ENCODE data around the gene NBDY.
"Not testable (repeated sequence)": the region's sequence is repeated elsewhere in the genome, so short reads cannot be mapped to it uniquely, and the experiment has no call there.

Gene NBDY, protein sequence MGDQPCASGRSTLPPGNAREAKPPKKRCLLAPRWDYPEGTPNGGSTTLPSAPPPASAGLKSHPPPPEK

DNA sequence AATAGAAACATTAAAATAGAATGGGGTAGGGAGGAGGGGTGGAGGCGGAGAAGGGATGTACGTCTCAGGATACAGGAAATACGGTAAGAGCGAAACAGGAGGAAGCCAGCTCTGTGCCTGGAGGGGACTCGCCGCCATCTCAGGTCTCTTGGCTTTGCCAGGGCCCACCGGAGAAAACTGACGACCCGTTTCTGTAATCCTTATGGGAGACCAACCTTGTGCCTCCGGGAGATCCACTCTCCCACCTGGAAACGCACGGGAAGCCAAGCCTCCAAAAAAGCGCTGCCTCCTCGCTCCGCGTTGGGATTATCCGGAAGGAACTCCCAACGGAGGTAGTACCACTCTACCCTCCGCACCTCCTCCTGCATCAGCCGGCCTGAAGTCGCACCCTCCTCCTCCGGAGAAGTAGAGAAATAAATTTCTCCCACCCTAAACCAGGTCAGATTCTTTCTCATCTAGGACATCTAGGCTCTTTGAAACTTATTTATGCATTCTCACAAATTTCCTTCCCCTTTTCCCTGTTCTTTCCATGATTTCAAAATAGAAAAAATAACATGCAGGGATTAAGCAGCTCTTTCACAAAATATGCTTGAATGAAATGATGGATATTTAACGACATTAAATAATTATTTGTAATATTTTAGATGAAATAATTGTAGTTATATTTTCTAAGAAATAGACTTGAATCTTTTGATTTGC, at the start of gene NBDY:
Gene NBDY (plus strand): TSS at position 92 of the 699 bp plus-strand sequence. CDS start 111 bp downstream, at position 203.
- Mint-ChIP-seq H3K4me1 (ENCODE audit: low read depth) (peaks cover 29% of the 10 kb centered on the region), H3K4me3 (peak within 1 kb of the TSS; percentile 90), H3K27me3 (no peaks in the 10 kb centered on the region)

DNA sequence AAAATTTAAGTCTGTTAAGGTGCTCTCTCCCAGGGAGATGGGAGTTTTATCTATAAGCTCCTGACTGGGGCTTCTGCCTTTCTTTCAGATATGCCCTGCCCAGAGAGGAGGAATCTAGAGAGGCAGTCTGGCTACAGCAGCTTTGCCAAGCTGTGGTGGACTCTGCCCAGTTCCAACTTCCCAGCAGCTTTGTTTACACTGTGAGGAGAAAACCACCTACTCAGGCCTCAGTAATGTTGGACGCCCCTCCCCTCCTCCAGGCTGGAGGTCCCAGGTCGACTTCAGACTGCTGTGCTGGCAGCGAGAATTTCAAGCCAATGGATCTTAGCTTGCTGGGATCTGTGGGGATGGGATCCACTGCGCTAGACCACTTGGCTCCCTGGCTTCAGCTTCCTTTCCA, 24.5 kb upstream of the NBDY start:
- H3K4me3 Mint-ChIP-seq; H3K27ac Mint-ChIP-seq; H3K36me3 Mint-ChIP-seq; H3K4me1 Mint-ChIP-seq (ENCODE audit: low read depth); H3K27me3 Mint-ChIP-seq; H3K9me3 Mint-ChIP-seq (ENCODE audit: low read depth): not testable (repeated sequence)

More for the DNA sequence above, at the start of gene NBDY:
- Mint-ChIP-seq H3K27ac (peak within 1 kb of the TSS; percentile 91), H3K9me3 (ENCODE audit: low read depth) (no peaks in the 10 kb centered on the region), H3K36me3 (no peaks in the 10 kb centered on the region)

DNA sequence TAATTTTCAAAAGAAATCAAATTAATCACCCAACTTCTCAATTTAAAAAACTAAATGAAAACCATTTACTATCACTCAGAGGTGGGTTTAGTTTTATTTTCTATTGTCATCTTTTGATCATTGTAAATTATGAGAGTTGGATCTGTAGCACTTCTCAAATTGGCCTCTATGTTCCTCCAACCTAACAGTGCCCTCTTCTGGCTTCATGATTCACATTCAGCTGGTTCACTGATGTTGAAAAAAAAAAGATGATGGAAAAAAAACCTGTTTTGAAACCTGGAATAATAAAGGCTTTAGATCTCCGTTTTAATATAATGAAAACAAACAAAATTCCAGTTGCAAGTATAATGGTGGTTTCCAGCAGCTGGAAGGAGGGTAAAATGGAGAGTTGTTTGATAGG, 2.4 kb upstream of the NBDY start:
- H3K27ac Mint-ChIP-seq = peak overlapping the region; percentile 46
- no peak overlapping the region for H3K4me3 Mint-ChIP-seq

DNA sequence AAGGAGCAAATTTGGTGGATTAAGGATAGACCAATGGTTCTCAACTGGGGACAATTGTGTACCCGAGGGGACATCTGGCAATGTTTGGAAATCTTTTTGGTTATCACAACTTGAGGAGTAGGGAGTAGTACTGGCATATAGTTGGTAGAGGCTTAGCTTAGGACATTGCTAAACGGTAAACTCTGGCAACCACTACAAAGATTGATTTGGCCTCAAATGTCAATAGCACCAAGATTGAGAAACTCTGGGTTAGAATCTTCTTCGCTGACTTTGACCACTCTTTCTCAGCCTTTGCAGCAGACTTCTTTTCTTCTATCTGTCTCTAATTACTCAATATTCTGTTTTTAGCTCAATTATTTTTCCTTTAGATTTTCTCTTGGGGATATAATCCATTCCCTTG, 1.5 kb upstream of the NBDY start:
- no peaks in the 10 kb centered on the region for H3K9me3 Mint-ChIP-seq (ENCODE audit: low read depth)
- H3K27ac Mint-ChIP-seq = peak overlapping the region; percentile 81
- H3K27me3 Mint-ChIP-seq = no peaks in the 10 kb centered on the region
- H3K36me3 Mint-ChIP-seq = no peaks in the 10 kb centered on the region
- no peak overlapping the region for H3K4me3 Mint-ChIP-seq
- H3K4me1 Mint-ChIP-seq (ENCODE audit: low read depth) = peaks cover 23% of the 10 kb centered on the region

More for the DNA sequence above, 2.4 kb upstream of the NBDY start:
- Mint-ChIP-seq H3K9me3 (ENCODE audit: low read depth) (no peaks in the 10 kb centered on the region), H3K36me3 (no peaks in the 10 kb centered on the region), H3K27me3 (no peaks in the 10 kb centered on the region), H3K4me1 (ENCODE audit: low read depth) (peaks cover 18% of the 10 kb centered on the region)

DNA sequence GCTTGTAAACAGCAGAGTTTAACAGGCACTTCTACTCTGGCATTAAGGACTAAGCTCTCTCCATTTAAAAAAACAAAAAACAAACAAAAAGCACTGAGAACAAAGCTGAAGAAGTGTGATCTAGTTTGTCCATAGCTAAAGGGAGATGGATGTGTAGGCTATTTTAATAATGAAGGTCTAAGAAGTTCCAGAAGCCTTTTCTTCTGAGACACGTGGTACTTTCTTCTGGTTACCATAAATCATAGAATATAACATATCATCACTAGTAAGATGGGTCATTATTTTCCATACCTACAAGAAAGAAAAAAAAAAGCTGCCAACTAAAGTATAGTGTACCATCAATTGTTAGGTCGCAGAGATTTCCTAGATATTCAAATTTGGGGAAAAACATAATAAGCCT, 722 bp upstream of the NBDY start:
- Mint-ChIP-seq H3K36me3 (no peaks in the 10 kb centered on the region), H3K4me1 (ENCODE audit: low read depth) (peaks cover 23% of the 10 kb centered on the region), H3K9me3 (ENCODE audit: low read depth) (no peaks in the 10 kb centered on the region), H3K27me3 (no peaks in the 10 kb centered on the region), H3K4me3 (peak overlapping the region; percentile 60), H3K27ac (peak overlapping the region; percentile 81)

DNA sequence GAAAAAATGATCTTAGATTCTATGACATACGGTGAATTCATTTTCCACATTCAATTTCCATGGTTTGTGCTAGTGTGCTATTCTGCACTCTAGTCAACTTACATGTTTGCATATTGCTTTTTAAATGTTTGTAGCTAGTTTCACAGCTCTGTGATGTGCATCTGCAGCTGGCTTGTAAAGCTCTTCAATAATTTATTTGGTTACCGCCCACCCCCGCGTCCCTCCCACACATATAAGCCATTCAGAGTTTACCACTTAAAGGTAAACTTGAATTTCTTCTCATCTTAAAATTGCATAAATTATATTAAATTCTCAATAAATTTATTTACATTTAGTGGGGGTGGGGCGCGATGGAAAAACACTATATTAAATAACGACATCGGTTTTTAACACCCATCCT, 291 bp upstream of the NBDY start:
- H3K4me1 Mint-ChIP-seq (ENCODE audit: low read depth) = peaks cover 28% of the 10 kb centered on the region
- no peaks in the 10 kb centered on the region for H3K36me3 Mint-ChIP-seq
- H3K27me3 Mint-ChIP-seq = no peaks in the 10 kb centered on the region
- H3K27ac Mint-ChIP-seq = peak overlapping the region; percentile 91
- peak overlapping the region; percentile 90 for H3K4me3 Mint-ChIP-seq
- H3K9me3 Mint-ChIP-seq (ENCODE audit: low read depth) = no peaks in the 10 kb centered on the region

DNA sequence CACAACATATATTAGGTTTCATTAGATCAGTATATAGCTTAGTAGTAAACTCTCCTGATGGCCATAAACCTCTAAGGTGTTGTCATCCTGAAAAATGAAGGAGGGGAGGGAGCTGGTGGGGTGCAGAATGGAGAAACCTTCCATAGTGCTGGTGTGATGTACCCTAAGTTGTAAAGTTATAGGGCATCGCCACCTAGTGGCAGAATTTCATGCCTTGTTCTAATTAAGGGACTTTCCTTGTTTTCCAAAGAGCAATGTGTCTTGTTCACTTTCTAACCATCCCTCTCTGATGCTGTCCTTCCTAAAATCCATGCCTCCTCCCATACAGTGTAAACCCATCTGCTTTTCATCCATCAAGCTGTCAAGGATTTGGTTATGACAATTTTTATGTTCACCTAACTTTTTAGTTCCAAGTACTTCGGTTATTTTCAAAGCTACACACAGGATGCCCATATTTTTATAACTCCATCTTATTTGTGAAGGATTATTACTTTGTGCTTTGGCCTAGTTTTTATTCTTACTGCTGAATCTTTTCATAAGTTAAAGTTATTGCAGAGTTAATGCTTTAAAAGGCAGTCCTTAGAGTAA, 4.5 kb downstream of the NBDY start:
- no peaks in the 10 kb centered on the region for H3K27me3 Mint-ChIP-seq
- H3K36me3 Mint-ChIP-seq = peaks cover 5% of the 10 kb centered on the region
- H3K4me3 Mint-ChIP-seq = peak overlapping the region; percentile 23
- no peaks in the 10 kb centered on the region for H3K9me3 Mint-ChIP-seq (ENCODE audit: low read depth)
- H3K4me1 Mint-ChIP-seq (ENCODE audit: low read depth) = peaks cover 31% of the 10 kb centered on the region
- H3K27ac Mint-ChIP-seq = no peak overlapping the region

DNA sequence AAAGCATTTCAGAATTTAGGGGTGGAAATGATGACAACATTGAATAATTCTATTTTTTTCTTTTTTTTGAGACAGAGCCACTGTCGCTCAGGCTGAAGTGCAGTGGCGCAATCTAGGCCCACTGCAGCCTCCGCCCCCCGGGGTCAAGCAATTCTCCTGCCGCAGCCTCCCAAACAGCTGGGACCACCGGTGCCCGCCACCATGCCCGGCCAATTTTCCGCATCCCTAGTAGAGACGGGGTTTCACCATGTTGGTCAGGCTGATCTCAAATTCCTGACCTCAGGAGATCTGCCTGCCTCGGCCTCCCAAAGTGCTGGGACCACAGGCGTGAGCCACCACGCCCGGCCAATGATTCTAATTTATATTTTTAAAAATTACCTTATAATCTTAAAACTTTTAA, 7.2 kb downstream of the NBDY start:
- peaks cover 16% of the 10 kb centered on the region for H3K36me3 Mint-ChIP-seq
- peaks cover 4% of the 10 kb centered on the region for H3K9me3 Mint-ChIP-seq (ENCODE audit: low read depth)
- no peak overlapping the region for H3K4me3 Mint-ChIP-seq
- no peak overlapping the region for H3K27ac Mint-ChIP-seq
- H3K27me3 Mint-ChIP-seq = no peaks in the 10 kb centered on the region
- H3K4me1 Mint-ChIP-seq (ENCODE audit: low read depth) = peaks cover 43% of the 10 kb centered on the region

DNA sequence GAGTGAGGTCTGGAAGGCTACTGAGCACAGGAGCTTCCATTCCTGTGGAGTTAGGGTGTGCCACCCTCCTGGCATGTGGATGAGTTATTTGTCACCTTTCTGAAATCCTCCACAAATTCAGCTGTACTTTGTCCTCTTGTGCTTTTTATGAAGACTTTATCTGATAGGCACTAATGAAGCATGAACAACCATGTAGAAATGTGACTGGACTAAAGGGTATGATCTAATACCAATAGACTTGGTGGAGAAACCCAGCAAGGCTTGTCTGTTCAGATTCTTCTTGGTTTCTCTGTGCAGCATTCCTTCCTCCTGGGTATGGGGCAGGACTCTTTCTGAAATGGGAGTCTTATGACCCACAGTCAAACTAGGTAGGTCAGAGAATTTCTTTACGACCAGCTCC, 9.6 kb downstream of the NBDY start:
- H3K4me3 Mint-ChIP-seq = no peak overlapping the region
- no peaks in the 10 kb centered on the region for H3K27me3 Mint-ChIP-seq
- H3K27ac Mint-ChIP-seq = no peak overlapping the region
- H3K36me3 Mint-ChIP-seq = peaks cover 24% of the 10 kb centered on the region
- peaks cover 50% of the 10 kb centered on the region for H3K4me1 Mint-ChIP-seq (ENCODE audit: low read depth)
- peaks cover 4% of the 10 kb centered on the region for H3K9me3 Mint-ChIP-seq (ENCODE audit: low read depth)

DNA sequence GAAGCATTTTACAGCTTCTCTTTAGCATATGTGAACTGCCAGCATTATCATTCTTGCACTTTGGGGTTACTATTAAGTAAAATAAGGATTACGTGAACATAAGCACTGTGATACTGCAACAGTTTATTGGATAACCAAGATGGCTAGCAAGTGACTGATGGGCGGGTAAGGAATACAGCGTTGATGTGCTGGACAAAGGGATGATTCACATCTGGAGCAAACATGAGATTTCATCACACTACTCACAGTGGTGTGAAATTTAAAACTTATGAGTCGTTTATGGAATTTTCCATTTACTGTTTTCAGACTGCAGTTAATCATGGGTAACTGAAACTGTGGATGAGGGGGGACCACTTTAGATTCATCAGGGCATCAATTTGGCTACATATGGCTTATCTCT, 16.0 kb downstream of the NBDY start:
- Mint-ChIP-seq H3K9me3 (ENCODE audit: low read depth) (peaks cover 4% of the 10 kb centered on the region), H3K27ac (peak overlapping the region; percentile 75), H3K4me1 (ENCODE audit: low read depth) (peaks cover 59% of the 10 kb centered on the region), H3K4me3 (no peak overlapping the region), H3K36me3 (peaks cover 22% of the 10 kb centered on the region), H3K27me3 (no peaks in the 10 kb centered on the region)

DNA sequence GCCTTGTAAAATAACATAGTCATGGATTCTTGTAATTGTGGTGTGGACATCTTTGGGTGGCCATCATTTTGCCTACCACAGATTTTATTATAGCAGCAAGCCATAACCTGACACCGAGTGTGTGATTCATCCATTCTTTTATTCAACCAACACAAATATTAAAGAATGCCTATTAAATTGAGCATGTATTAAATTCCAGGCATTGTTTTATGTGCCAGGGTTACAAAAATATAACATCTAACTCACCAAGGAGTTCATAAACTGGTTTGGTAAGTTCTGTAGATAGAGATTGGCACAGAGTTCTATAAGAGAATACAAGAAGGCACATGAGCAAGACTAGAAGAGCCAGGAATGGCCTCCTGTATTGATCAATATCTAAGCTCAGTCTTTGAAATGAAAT, 18.0 kb downstream of the NBDY start:
- no peaks in the 10 kb centered on the region for H3K27me3 Mint-ChIP-seq
- peaks cover 7% of the 10 kb centered on the region for H3K36me3 Mint-ChIP-seq
- H3K4me3 Mint-ChIP-seq = no peak overlapping the region
- H3K27ac Mint-ChIP-seq = peak overlapping the region; percentile 22
- H3K9me3 Mint-ChIP-seq (ENCODE audit: low read depth) = no peaks in the 10 kb centered on the region
- H3K4me1 Mint-ChIP-seq (ENCODE audit: low read depth) = peaks cover 63% of the 10 kb centered on the region

DNA sequence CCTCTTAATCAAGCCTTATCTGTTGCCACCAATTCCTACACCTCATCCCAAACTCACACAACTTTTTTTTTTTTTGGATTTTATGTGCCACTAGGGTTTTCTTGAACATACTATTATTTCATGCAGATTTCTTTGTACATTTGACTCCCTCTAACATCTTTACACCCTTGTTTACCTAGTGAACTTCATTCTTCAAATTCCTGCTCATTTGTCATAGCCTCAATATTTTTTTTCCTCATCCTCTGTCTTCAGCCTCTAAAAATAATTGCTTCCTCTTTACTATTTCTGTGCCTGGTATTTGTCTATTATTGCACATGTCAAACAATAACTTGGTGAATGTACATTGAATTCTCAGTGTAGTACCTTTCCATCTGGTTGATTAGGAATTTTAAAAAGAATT, 22.0 kb downstream of the NBDY start:
- Mint-ChIP-seq H3K36me3 (peaks cover 3% of the 10 kb centered on the region), H3K4me3 (no peak overlapping the region), H3K9me3 (ENCODE audit: low read depth) (no peaks in the 10 kb centered on the region), H3K4me1 (ENCODE audit: low read depth) (peaks cover 56% of the 10 kb centered on the region), H3K27ac (no peak overlapping the region), H3K27me3 (no peaks in the 10 kb centered on the region)

DNA sequence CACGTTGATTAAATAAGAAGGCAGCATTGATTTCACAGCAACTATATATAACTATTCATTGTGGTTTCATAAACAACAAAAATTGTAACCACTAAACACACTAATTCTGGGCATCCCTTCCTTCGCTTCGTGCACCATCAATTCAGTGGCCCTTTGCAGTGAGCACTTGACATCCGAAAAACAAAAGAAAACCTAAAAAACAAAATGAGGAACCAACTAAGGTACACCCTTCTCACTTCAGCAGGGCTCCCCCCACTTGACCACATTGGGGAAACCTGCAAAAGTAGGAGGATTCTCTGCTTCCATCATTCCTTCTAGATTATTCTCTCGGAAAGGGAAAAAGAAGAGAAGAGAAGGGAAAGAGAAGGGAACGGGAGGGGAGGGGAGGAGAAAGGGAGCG, 28.3 kb downstream of the NBDY start:
- no peaks in the 10 kb centered on the region for H3K36me3 Mint-ChIP-seq
- no peaks in the 10 kb centered on the region for H3K9me3 Mint-ChIP-seq (ENCODE audit: low read depth)
- H3K4me3 Mint-ChIP-seq = no peak overlapping the region
- no peaks in the 10 kb centered on the region for H3K27me3 Mint-ChIP-seq
- peaks cover 33% of the 10 kb centered on the region for H3K4me1 Mint-ChIP-seq (ENCODE audit: low read depth)
- no peak overlapping the region for H3K27ac Mint-ChIP-seq

DNA sequence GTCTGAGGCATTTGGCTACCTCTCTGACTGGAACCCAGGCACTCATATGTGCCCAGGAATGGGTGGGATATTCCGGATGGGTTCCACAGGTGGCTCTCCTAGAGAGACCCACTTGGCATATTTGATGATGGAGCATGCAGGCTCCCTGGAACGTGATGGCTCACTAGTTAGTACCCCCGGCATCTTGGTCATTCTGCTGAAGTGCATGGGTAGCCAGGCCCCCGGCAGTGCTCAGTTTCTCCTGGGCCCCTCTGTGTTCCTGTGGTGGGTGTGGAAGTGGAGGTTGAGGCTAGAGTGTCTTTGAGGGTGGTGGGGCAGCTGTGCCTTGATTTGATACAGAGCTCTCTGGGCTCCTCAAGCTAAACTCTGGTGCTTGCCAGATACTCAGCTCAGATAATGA, 29.4 kb downstream of the NBDY start:
- peak overlapping the region; percentile 22 for H3K27ac Mint-ChIP-seq
- peaks cover 35% of the 10 kb centered on the region for H3K4me1 Mint-ChIP-seq (ENCODE audit: low read depth)
- H3K4me3 Mint-ChIP-seq = no peak overlapping the region

DNA sequence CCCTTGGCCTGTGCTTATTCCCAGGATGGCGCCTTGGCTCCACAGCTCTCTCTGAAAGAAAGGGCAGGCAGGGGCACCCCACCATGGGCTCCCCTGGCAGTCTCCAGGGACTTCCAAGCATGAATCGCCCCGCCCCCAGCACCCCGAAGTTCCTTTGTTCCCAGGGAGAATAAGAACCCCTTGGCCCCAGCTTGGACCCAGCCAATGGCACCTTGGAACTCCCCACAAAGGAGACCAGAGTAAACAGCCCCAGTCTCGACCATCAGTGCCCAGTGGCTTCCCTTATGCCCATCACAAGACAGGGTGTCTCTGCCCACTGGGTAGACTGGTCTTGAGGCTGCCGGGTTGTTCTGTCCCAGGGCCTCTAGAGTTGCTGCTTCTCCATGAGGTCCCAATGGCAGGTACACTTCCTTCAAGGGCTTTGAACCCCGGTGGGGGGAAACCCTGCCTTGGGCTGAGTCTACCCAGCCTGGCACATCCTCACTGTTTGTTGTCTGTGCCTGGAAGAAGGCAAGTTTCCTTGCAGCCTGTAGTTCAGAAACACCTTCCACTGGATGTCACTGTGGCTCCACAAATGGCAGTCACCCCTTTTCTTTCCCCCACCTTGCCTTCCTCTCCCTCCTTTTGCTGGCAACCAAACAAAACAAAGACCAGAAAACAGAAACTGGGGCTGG, 30.8 kb downstream of the NBDY start:
- no peaks in the 10 kb centered on the region for H3K36me3 Mint-ChIP-seq
- no peak overlapping the region for H3K27ac Mint-ChIP-seq
- no peak overlapping the region for H3K4me3 Mint-ChIP-seq
- no peaks in the 10 kb centered on the region for H3K27me3 Mint-ChIP-seq
- H3K9me3 Mint-ChIP-seq (ENCODE audit: low read depth) = no peaks in the 10 kb centered on the region
- peaks cover 36% of the 10 kb centered on the region for H3K4me1 Mint-ChIP-seq (ENCODE audit: low read depth)

More for the DNA sequence above, 29.4 kb downstream of the NBDY start:
- Mint-ChIP-seq H3K27me3 (no peaks in the 10 kb centered on the region), H3K36me3 (no peaks in the 10 kb centered on the region), H3K9me3 (ENCODE audit: low read depth) (no peaks in the 10 kb centered on the region)
